Common myeloid progenitor, CD34-positive (primary cell): Measurements from ENCODE around the gene ETFB.

Experiments
- CTCF ChIA-PET: fragments of 350-600 bp; sonication (Branson Sonifier 250); formaldehyde crosslinking; loops from one replicate; lab custom pipeline; 2021; ENCODE audit warnings: antibody characterized with exemption; lab: Charles Lee
- POLR2A ChIA-PET: fragments of 350-600 bp; sonication (Branson Sonifier 250); formaldehyde crosslinking; loops from one replicate; lab custom pipeline; 2021; ENCODE audit warnings: antibody characterized with exemption; lab: Charles Lee
- DNase-seq, 3 donors: peaks; one replicate each; pipeline versions ENCODE4 v3.0.0 to v3.0.0-alpha.2; 2013
- H3K27ac ChIP-seq, 2 experiments: 1 replicate in 1 of 2; 2 replicates in 1 of 2; pipeline ENCODE4 v1.7.0; 2013; ENCODE audit warnings: inconsistent platforms in 2 of 2, low read length in 2 of 2, mild to moderate bottlenecking in 2 of 2, low read depth in 1 of 2, moderate library complexity in 1 of 2; ENCODE audit not compliant: severe bottlenecking in 2 of 2, insufficient read depth in 1 of 2, poor library complexity in 1 of 2
- H3K27me3 ChIP-seq, 5 experiments: replicated peaks in 2 of 5; 1 replicate in 3 of 5; 2 replicates in 2 of 5; pipeline versions ENCODE4 v1.6.1 to v1.7.0; 2013; ENCODE audit warnings: low read length in 4 of 5, mild to moderate bottlenecking in 2 of 5, moderate library complexity in 2 of 5, inconsistent platforms in 1 of 5; ENCODE audit not compliant: insufficient read depth in 5 of 5, control insufficient read depth in 4 of 5
- H3K36me3 ChIP-seq, 4 experiments: 1 replicate in 2 of 4; 2 replicates in 2 of 4; pipeline versions ENCODE4 v1.6.1 to v1.7.0; 2013; ENCODE audit warnings: low read length in 3 of 4, control low read depth in 1 of 4, mild to moderate bottlenecking in 1 of 4; ENCODE audit not compliant: control insufficient read depth in 4 of 4, insufficient read depth in 4 of 4
- H3K4me1 ChIP-seq, 4 experiments: 1 replicate in 3 of 4; 2 replicates in 1 of 4; pipeline versions ENCODE4 v1.6.1 to v1.7.1; 2013; ENCODE audit warnings: low read length in 3 of 4, mild to moderate bottlenecking in 3 of 4, control low read depth in 1 of 4, inconsistent platforms in 1 of 4, moderate library complexity in 1 of 4; ENCODE audit not compliant: control insufficient read depth in 4 of 4, insufficient read depth in 4 of 4; ENCODE audit errors: control extremely low read depth in 1 of 4
- H3K4me3 ChIP-seq, 7 experiments: 1 replicate in 4 of 7; 2 replicates in 3 of 7; pipeline versions ENCODE4 v1.5.1 to v1.7.0; 2013; ENCODE audit warnings: mild to moderate bottlenecking in 7 of 7, low read length in 6 of 7, moderate library complexity in 6 of 7, inconsistent platforms in 2 of 7, low read depth in 2 of 7, control low read depth in 1 of 7; ENCODE audit not compliant: insufficient read depth in 4 of 7, control insufficient read depth in 1 of 7; ENCODE audit errors: extremely low read depth in 1 of 7
- H3K9me3 ChIP-seq, 5 experiments: 1 replicate in 4 of 5; 2 replicates in 1 of 5; pipeline versions ENCODE4 v1.6.1 to v1.7.1; 2013; ENCODE audit warnings: low read length in 4 of 5, mild to moderate bottlenecking in 2 of 5, inconsistent platforms in 1 of 5, low read depth in 1 of 5, moderate library complexity in 1 of 5; ENCODE audit not compliant: control insufficient read depth in 4 of 5, insufficient read depth in 2 of 5; ENCODE audit errors: control extremely low read depth in 1 of 5
- WGBS: methylation state at CpG from one replicate; pipeline ENCODE4 v1.1.5; 2013; ENCODE audit not compliant: insufficient coverage; 5-methylcytosine and 5-hydroxymethylcytosine counted together

The ETFB gene

GRCh38 chr19:51368366-51369282 lies 2.4 kb upstream of the ETFB start, which contains the start of gene CLDND2:
Gene CLDND2 (minus strand): TSS chr19:51369003. CDS start chr19:51368577, 426 bp downstream.
- no peaks in the 10 kb centered on the region for H3K9me3 ChIP-seq
- CTCF ChIA-PET: interaction anchor here (1.0 to 1.5 kb wide), 3 partner anchors 12 to 52 kb away, joined by 3 to 4 read pairs (median 3); no protein-coding TSS in a partner anchor
- peak in 2 of 3 donors; percentile 78 for DNase-seq
- H3K4me3 ChIP-seq: peak within 1 kb of the TSS; percentile 71 to 97 (median 79)
- no peaks in the 10 kb centered on the region for H3K36me3 ChIP-seq
- peak within 1 kb of the TSS in 1 of 2 experiments; percentile 75 for H3K27ac ChIP-seq
- peaks cover 2 to 82% (median 71%) of the 10 kb centered on the region in 4 experiments for H3K4me1 ChIP-seq
- POLR2A ChIA-PET: interaction anchor here (0.8 kb wide), 1 partner anchor 8 kb away, joined by 3 read pairs; no protein-coding TSS in a partner anchor
- H3K27me3 ChIP-seq: no peaks in the 10 kb centered on the region
- 18% methylated on average over 12 of the region's 23 CpGs for WGBS

GRCh38 chr19:51367565-51368365 lies 1.6 kb upstream of the ETFB start:
- peak; percentile 96 to 97 (median 97) for DNase-seq
- H3K27ac ChIP-seq: peak overlapping the region in 1 of 2 experiments; percentile 89
- POLR2A ChIA-PET: interaction anchor here (0.7 to 0.8 kb wide), 2 partner anchors 9 to 23 kb away, joined by 3 to 4 read pairs; partner anchors contain the start of gene C19orf84
- H3K4me1 ChIP-seq: peaks cover 2 to 79% (median 68%) of the 10 kb centered on the region in 4 experiments
- CTCF ChIA-PET: interaction anchor here (1.5 kb wide), 1 partner anchor 36 kb away, joined by 3 read pairs; no protein-coding TSS in a partner anchor
- no peaks in the 10 kb centered on the region for H3K27me3 ChIP-seq
- WGBS: under 1% methylated on average over 47 of the region's 64 CpGs
- H3K4me3 ChIP-seq: peak overlapping the region; percentile 71 to 97 (median 79)
- H3K9me3 ChIP-seq: no peaks in the 10 kb centered on the region
- H3K36me3 ChIP-seq: no peaks in the 10 kb centered on the region

DNA sequence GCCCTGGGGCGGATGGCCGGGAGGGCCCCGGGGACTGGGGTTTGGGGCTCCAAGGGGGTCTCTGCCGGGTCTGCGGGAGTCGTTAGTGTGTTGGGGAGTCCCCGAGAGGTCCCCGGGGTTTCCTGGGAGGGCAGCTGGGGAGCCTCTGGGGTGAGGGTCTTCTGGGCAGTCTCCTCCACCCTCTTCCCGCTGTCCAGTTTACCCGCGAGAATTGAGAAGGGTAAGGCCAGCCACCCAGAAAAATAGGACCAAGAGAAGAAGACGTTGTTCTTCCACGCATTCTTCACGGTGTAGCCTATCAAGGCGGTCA lies 1.0 kb upstream of the ETFB start:
- DNase-seq: no peak
- Histone ChIP-seq H3K4me3 (peak overlapping the region; percentile 71 to 97 (median 79)), H3K27ac (peak overlapping the region; percentile 55 to 89), H3K4me1 (peaks cover 0 to 79% (median 67%) of the 10 kb centered on the region in 4 experiments), H3K9me3 (no peaks in the 10 kb centered on the region), H3K27me3 (no peaks in the 10 kb centered on the region), H3K36me3 (no peaks in the 10 kb centered on the region)
- POLR2A ChIA-PET: interaction anchor here (0.7 kb wide), 1 partner anchor 23 kb away, joined by 4 read pairs; the partner anchor contains the start of gene C19orf84
- 0% methylated on average over 15 of the region's 15 CpGs for WGBS
- CTCF ChIA-PET: interaction anchor here (1.5 kb wide), 1 partner anchor 36 kb away, joined by 3 read pairs; no protein-coding TSS in a partner anchor

DNA sequence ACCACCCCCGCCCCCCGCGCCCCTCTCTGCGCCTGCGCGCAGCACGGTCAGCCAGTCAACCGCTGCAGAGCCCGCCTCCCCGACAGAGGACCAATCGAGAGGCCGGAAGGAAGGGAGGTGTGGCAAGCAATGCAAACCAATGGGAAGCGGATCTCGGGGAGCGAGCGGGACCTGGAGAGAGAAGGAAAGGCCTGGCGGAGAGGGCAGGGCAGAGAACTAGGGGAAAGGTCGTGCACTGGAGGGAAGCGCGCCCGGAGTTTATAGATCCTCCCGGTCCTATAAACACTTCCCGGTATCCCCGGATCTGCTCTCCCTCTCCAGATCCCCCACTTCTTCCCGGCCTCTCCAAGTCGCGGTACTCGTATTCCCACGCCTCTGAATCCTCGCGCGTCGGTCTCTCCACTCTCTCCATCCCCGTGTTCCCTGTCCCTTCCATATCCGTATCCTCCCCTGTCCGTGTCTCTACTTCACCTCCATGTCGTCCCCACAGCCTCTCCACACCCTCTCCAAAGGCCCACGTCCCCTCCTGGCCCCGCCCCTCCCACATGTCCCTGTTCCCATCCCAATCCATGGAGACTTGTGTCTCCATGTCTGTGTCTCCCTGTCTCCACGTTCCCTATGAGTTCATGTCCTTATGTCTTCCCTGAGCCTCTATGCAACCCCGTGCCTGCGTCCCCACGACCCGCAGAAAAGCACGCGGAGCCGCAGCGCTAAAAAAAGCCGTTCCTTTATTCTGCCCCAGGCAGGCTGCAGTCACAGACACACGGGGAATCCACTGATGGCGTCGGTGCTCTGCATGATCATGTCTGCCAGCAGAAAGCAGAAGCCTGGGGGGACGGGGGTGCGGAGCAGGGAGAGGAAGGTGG lies 434 bp upstream of the ETFB start:
- H3K27me3 ChIP-seq: no peaks in the 10 kb centered on the region
- H3K4me1 ChIP-seq: peaks cover 0 to 73% (median 64%) of the 10 kb centered on the region in 4 experiments
- DNase-seq: peak; percentile 95 to 97 (median 97)
- CTCF ChIA-PET: interaction anchor here (1.5 to 1.6 kb wide), 2 partner anchors 26 to 35 kb away, joined by 3 to 4 read pairs; no protein-coding TSS in a partner anchor
- WGBS: under 1% methylated on average over 43 of the region's 54 CpGs
- peak overlapping the region; percentile 55 to 89 for H3K27ac ChIP-seq
- POLR2A ChIA-PET: interaction anchor here (1.1 kb wide), 1 partner anchor 12 kb away, joined by 3 read pairs; no protein-coding TSS in a partner anchor
- no peaks in the 10 kb centered on the region for H3K9me3 ChIP-seq
- H3K4me3 ChIP-seq: peak overlapping the region; percentile 71 to 97 (median 79)
- H3K36me3 ChIP-seq: no peaks in the 10 kb centered on the region

- WGBS: 44% methylated on average over 9 of the region's 10 CpGs
- peak overlapping the region; percentile 66 to 97 (median 85) for H3K4me3 ChIP-seq
- ChIA-PET CTCF (interaction anchor here (0.9 to 1.6 kb wide), 6 partner anchors 22 to 53 kb away, joined by 3 to 5 read pairs (median 4); partner anchors contain the start of genes C19orf84, SIGLEC10 and VSIG10L), POLR2A (interaction anchor here (0.6 to 1.1 kb wide), 3 partner anchors 10 to 68 kb away, joined by 3 to 5 read pairs (median 3); no protein-coding TSS in a partner anchor)
- H3K27ac ChIP-seq: peak overlapping the region; percentile 55 to 89
- H3K36me3 ChIP-seq: peaks cover 0 to 3% (median 0%) of the 10 kb centered on the region in 4 experiments
- DNase-seq: peak in 2 of 3 donors; percentile 53 to 59
- H3K4me1 ChIP-seq: peaks cover 0 to 61% (median 54%) of the 10 kb centered on the region in 4 experiments
- H3K9me3 ChIP-seq: no peaks in the 10 kb centered on the region
- H3K27me3 ChIP-seq: no peaks in the 10 kb centered on the region
Observed at GRCh38 chr19:51365211-51365964, 800 bp downstream of the ETFB start.
